Ovary (tissue), 9 donors: ENCODE measurements around the gene OXA1L. TPM values are rescaled to one million over a fixed set of nuclear protein-coding genes. Genes with fewer than 3 reads are reported as not detected.
"Not testable (repeated sequence)": the region's sequence is repeated elsewhere in the genome, so short reads cannot be mapped to it uniquely, and the experiment has no call there.

Source experiments
- DNase-seq, 5 donors: peaks; one replicate each; pipeline ENCODE4 v3.0.0-alpha.2; 2019 to 2020
- H3K27ac ChIP-seq, 2 donors: fragments of 200-600 bp; one replicate each; pipeline versions ENCODE4 v1.5.1 to v1.8.0; 2019 to 2022
- H3K27me3 ChIP-seq: fragments of 200-600 bp; one replicate; pipeline ENCODE4 v1.8.0; 2022
- H3K36me3 ChIP-seq: fragments of 200-600 bp; sonication (generic); one replicate; pipeline ENCODE4 v1.5.1; 2019
- H3K4me1 ChIP-seq: one replicate; pipeline ENCODE4 v1.8.1; 2013; ENCODE audit warnings: mild to moderate bottlenecking, moderate library complexity; ENCODE audit not compliant: insufficient read depth
- H3K4me3 ChIP-seq: fragments of 200-600 bp; sonication (generic); one replicate; pipeline ENCODE4 v1.5.1; 2017
- H3K9me3 ChIP-seq, 2 donors: fragments of 200-600 bp in 1 of 2; sonication (generic) in 1 of 2; one replicate each; pipeline versions ENCODE4 v1.5.1 to v1.8.1; 2013 to 2019; ENCODE audit warnings: mild to moderate bottlenecking in 1 of 2, moderate library complexity in 1 of 2
- EP300 ChIP-seq: sonication (generic); formaldehyde crosslinking; IDR thresholded peaks from one replicate; pipeline ENCODE4 v1.6.1; 2017; ENCODE audit warnings: antibody characterized with exemption
- POLR2A ChIP-seq: fragments of 450-650 bp; IDR thresholded peaks from one replicate; pipeline ENCODE4 v1.6.1; 2017; ENCODE audit warnings: antibody characterized with exemption, mild to moderate bottlenecking, moderate library complexity
- WGBS, 3 donors: extraction: QIAGEN DNeasy Blood & Tissue Kit in 1 of 3; methylation state at CpG; one replicate each; pipeline versions ENCODE4 v1.1.5 to v1.1.7; 2013 to 2017; 5-methylcytosine and 5-hydroxymethylcytosine counted together
- intact Hi-C, 4 donors: fragments of 100-400 bp; cut with DNase I; formaldehyde crosslinking; loops; one replicate each; pipeline versions ENCODE4 v1.11.0 to v1.15.1; 2022 to 2023
- polyA plus RNA-seq, 2 donors: library from polyadenylated mRNA; stranded (reverse); fragments of 200-250 nt in 1 of 2; fragments of 350-450 nt in 1 of 2; fragmentation: Illumina TruSeq in 1 of 2; extraction: RNeasy Lipid Tissue Mini Kit (QIAGEN cat#74804) in 1 of 2; gene quantifications; one replicate each; pipeline ENCODE4 v1.2.3, GENCODE V29; 2013 to 2014
- total RNA-seq, 7 donors: library from RNA; depleted of rRNA in 2 of 7; stranded (reverse); fragments of >200 nt in 2 of 7; fragmentation: NEBNext Ultra II Directional in 3 of 7; extraction: Animal tissue kit (Norgen Biotek cat#: 25700) in 3 of 7; gene quantifications; one replicate each; pipeline versions ENCODE4 v1.1.0 to v1.2.4, GENCODE V29; 2016 to 2023
- TF ChIP-seq, protein P1 (sequence below), 3 donors: fragments of 450-650 bp in 2 of 3; fragments of 200-600 bp in 1 of 3; IDR thresholded peaks; one replicate each; pipeline versions ENCODE4 v1.5.1 to v1.8.0; 2016 to 2022; ENCODE audit warnings: antibody characterized with exemption in 3 of 3, mild to moderate bottlenecking in 1 of 3
- donor health status: DM: no; HTN: no; CAD: no; lungs with moderate emphysema.
- donor health status: DM: no; HTN: no; CAD: no.
- donor health status: Bipolar disorder and iron deficiency.
- donor health status: DM: yes; HTN: yes; CAD: no.
- donor health status: DM: no; HTN: no; CAD: no.
- donor health status: DM: yes; HTN: yes; CAD: no.

The OXA1L gene
- total and polyA plus RNA-seq, 9 donors: 52.7 to 199 (median 85.5) TPM

DNA sequence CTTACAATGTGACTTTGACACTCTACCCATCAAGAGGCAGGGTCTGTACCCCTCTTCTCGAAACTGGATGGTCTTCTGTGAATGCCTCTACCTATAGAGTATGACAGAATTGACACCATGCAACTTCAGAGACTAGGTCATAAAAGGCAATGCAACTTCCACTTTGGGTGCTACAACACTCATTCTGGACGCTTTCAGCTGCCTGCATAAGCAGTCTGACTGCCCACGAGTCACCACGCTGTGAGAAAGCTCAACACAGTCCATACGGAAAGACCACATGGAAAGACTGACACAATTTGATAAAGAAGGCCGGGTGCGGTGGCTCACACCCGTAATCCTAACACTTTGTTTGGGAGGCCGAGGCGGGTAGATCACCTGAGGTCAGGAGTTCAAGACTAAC lies 33.9 kb downstream of the OXA1L start:
- no peak for DNase-seq
- Histone ChIP-seq H3K27ac (no peak overlapping the region), H3K4me3 (no peak overlapping the region), H3K27me3 (no peaks in the 10 kb centered on the region), H3K4me1 (no peaks in the 10 kb centered on the region), H3K9me3 (no peaks in the 10 kb centered on the region), H3K36me3 (no peaks in the 10 kb centered on the region)
- intact Hi-C loops: no loop called here
- 82 to 93% (median 92%) methylated on average over 10 of the region's 10 CpGs for WGBS, 3 donors
- TF ChIP-seq EP300: no peak
- TF ChIP-seq, protein P1, sequence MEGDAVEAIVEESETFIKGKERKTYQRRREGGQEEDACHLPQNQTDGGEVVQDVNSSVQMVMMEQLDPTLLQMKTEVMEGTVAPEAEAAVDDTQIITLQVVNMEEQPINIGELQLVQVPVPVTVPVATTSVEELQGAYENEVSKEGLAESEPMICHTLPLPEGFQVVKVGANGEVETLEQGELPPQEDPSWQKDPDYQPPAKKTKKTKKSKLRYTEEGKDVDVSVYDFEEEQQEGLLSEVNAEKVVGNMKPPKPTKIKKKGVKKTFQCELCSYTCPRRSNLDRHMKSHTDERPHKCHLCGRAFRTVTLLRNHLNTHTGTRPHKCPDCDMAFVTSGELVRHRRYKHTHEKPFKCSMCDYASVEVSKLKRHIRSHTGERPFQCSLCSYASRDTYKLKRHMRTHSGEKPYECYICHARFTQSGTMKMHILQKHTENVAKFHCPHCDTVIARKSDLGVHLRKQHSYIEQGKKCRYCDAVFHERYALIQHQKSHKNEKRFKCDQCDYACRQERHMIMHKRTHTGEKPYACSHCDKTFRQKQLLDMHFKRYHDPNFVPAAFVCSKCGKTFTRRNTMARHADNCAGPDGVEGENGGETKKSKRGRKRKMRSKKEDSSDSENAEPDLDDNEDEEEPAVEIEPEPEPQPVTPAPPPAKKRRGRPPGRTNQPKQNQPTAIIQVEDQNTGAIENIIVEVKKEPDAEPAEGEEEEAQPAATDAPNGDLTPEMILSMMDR (IDR thresholded peaks at IDR 0.05): no peak
- no peak for TF ChIP-seq POLR2A

DNA sequence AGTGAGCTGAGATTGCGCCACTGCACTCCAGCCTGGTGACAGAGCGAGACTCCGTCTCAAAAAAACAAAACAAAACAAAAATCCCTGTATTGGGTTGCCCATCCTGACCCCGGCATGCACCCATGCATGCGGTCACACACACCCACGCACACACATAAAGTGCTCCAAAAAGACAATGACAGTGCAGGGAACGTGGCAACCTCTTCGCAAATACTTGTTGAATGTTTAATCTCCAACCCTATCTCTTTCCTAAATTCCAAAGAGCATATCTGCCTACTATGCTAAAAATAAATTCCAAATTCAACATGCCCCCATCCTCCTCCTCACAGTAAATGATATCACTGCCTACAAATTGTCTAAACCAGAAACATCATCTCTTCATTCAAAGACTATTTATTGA lies 35.2 kb downstream of the OXA1L start:
- no peaks in the 10 kb centered on the region for H3K9me3 ChIP-seq
- no peak overlapping the region for H3K4me3 ChIP-seq
- no peak for DNase-seq
- H3K27me3 ChIP-seq: no peaks in the 10 kb centered on the region
- no peak overlapping the region for H3K27ac ChIP-seq
- no peaks in the 10 kb centered on the region for H3K36me3 ChIP-seq
- 72 to 81% (median 73%) methylated on average over 8 of the region's 8 CpGs for WGBS, 3 donors
- no peak for TF ChIP-seq POLR2A
- TF ChIP-seq, protein P1 (IDR thresholded peaks at IDR 0.05): no peak
- no peak for TF ChIP-seq EP300
- H3K4me1 ChIP-seq: no peaks in the 10 kb centered on the region
- intact Hi-C loops: no loop called here

DNA sequence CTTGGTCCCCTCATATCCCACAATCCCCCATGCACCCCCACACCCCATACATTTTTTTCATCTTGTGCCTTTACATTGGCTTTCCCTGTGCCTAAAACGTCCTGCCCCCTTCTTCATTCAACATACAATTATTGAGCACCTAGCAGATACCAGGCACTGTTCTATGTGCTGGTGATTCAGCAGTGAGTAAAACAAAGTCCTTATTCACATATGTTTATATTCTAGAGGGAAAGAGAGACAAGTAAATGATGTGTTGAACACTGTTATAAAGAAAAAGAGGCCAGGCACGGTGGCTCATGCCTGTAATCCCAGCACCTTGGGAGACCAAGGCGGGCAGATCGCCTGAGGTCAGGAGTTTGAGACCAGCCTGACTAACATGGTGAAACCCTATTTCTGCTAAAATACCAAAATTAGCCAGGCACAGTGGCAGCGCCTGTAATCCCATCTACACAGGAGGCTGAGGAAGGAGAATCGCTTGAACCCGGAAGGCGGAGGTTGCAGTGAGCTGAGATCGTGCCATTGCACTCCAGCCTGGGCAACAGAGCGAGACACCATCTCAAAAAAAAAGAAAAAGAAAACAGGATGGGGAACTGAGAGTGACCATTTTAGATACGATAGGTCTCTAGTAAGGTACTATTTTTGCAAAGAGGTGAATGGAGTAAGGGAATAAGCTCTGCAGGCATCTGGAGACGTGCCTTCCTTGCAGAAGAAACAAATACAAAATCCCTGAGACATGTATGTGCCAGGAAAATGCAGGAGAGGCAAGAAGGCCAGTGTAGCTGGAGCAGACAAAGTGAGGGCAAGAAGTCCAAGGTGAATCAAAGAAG lies 36.6 kb downstream of the OXA1L start:
- no peak overlapping the region for H3K27ac ChIP-seq
- H3K9me3 ChIP-seq: no peaks in the 10 kb centered on the region
- 82 to 86% (median 84%) methylated on average over 12 of the region's 12 CpGs for WGBS, 3 donors
- H3K4me1 ChIP-seq: no peaks in the 10 kb centered on the region
- DNase-seq: no peak
- no peak overlapping the region for H3K4me3 ChIP-seq
- no peaks in the 10 kb centered on the region for H3K36me3 ChIP-seq
- no peaks in the 10 kb centered on the region for H3K27me3 ChIP-seq
- no peak for TF ChIP-seq POLR2A
- TF ChIP-seq EP300: no peak
- TF ChIP-seq, protein P1 (IDR thresholded peaks at IDR 0.05): no peak
- intact Hi-C loops: no loop called here

DNA sequence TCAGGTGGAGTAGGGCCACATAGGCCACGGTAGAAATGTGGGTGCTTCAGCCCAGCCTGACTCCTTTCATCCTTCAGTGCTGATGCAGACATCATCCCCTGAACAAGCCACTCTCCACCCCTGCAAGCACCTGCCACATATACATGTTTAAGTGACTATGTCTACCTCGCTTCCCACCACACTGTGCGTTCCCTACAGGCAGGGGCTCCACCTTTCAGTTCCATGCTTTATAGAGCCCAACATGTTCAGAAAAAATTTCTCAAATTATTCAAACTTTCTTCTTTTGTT lies 37.1 kb downstream of the OXA1L start:
- no peak for TF ChIP-seq EP300
- TF ChIP-seq POLR2A: no peak
- TF ChIP-seq, protein P1 (IDR thresholded peaks at IDR 0.05): no peak
- Histone ChIP-seq H3K4me3 (no peak overlapping the region), H3K27ac (no peak overlapping the region), H3K36me3 (no peaks in the 10 kb centered on the region), H3K9me3 (no peaks in the 10 kb centered on the region), H3K27me3 (no peaks in the 10 kb centered on the region), H3K4me1 (no peaks in the 10 kb centered on the region)
- intact Hi-C loops: no loop called here
- 82 to 84% (median 84%) methylated on average over 3 of the region's 3 CpGs for WGBS, 3 donors
- DNase-seq: no peak

DNA sequence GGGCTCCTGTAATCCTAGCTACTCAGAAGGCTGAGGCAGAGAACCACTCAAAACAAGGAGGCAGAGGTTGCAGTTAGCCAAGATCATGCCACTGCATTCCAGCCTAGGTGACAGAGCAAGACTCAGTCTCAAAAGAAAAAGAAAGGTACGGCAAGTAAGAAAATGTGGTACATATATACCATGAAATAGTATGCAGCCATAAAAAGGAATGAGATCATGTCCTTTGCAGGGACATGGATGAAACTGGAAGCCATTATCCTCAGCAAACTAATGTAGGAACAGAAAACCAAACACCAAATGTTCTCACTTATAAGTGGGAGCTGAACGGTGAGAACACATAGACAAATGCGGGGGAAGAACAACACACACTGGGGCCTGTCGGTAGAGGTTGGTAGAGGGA lies 38.7 kb downstream of the OXA1L start:
- H3K9me3 ChIP-seq, H3K27ac ChIP-seq, DNase-seq, H3K4me3 ChIP-seq, H3K4me1 ChIP-seq, H3K27me3 ChIP-seq, H3K36me3 ChIP-seq, intact Hi-C loops: not testable (repeated sequence)
- WGBS, 3 donors: 78 to 95% (median 89%) methylated on average over 4 of the region's 4 CpGs
